Esophagus muscularis mucosa (tissue), 4 donors: Measurements from ENCODE around the gene WDR75.

Source experiments
- CTCF ChIP-seq, 3 experiments: fragments of 200-600 bp in 2 of 3; fragments of 450-650 bp in 1 of 3; sonication (generic) in 2 of 3; IDR thresholded peaks; one replicate each; pipeline ENCODE4 v1.5.1; 2017 to 2019; ENCODE audit warnings: antibody characterized with exemption in 3 of 3, mild to moderate bottlenecking in 2 of 3, moderate library complexity in 1 of 3
- EP300 ChIP-seq: sonication (generic); formaldehyde crosslinking; IDR thresholded peaks from one replicate; pipeline ENCODE4 v1.6.1; 2017; ENCODE audit warnings: antibody characterized with exemption
- POLR2A ChIP-seq: fragments of 450-650 bp; IDR thresholded peaks from one replicate; pipeline ENCODE4 v1.6.1; 2017; ENCODE audit warnings: antibody characterized with exemption, moderate library complexity, mild to moderate bottlenecking, low read depth
- POLR2AphosphoS5 ChIP-seq, 2 donors: sonication (generic); formaldehyde crosslinking; IDR thresholded peaks; one replicate each; pipeline ENCODE4 v1.6.1; 2017; ENCODE audit warnings: antibody characterized with exemption in 2 of 2

GRCh38 chr2:189421644-189422043, 19.6 kb upstream of the WDR75 start:
- TF ChIP-seq CTCF (IDR thresholded peaks at IDR 0.05), result no peak
- TF ChIP-seq POLR2A, result no peak
- TF ChIP-seq POLR2AphosphoS5 (IDR thresholded peaks at IDR 0.05), result no peak
- TF ChIP-seq EP300, result no peak
